ENCODE results near the gene ATXN10.

The ATXN10 gene

DNA sequence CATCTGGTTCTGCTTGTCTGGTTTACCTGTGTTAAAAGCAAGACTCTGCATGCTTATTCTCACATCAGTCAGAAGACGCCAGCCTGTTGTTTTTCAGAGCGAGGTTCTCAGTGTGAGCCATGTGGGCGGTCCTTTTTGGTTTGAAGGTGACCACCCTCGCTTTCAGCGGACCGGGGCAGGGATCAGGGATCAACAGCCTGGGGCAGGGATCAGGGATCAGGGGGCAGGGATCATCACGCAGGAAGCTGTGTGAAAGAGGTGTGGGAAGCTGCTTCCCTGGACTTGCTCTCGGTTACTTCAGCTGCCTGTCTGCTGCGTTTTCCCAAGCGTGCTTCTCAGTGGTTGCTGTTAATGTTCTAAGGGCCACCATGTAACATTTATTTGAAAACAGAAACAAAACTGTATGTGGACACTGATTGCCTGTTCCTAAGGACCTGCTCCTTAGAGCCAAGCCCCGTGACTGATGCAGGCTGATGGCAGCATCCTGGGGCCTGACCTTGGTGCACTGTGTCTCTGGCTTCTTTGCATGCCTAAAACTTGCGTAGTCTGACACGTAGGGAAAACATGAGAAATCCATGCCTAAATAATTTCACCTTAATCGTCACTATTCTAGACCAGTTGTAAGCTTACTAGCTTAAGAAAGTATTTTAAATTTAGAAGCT, 146.9 kb downstream of the ATXN10 start:
- Histone ChIP-seq H3K4me1 (ENCODE audit: control insufficient read depth, insufficient read depth, low read length) (peaks cover 3% of the 10 kb centered on the region), H3K36me3 (ENCODE audit: control insufficient read depth, insufficient read depth, low read length, severe bottlenecking) (peaks cover 15% of the 10 kb centered on the region), H3K9ac (ENCODE audit: low read length) (no peak overlapping the region), H3K27me3 (replicated peaks; ENCODE audit: control insufficient read depth, insufficient read depth, low read length) (no peaks in the 10 kb centered on the region), H3K9me3 (ENCODE audit: control insufficient read depth, low read length) (no peaks in the 10 kb centered on the region), H3K4me3 (ENCODE audit: low read length) (no peak overlapping the region)
- DNase-seq (ENCODE audit: low read depth): no peak

DNA sequence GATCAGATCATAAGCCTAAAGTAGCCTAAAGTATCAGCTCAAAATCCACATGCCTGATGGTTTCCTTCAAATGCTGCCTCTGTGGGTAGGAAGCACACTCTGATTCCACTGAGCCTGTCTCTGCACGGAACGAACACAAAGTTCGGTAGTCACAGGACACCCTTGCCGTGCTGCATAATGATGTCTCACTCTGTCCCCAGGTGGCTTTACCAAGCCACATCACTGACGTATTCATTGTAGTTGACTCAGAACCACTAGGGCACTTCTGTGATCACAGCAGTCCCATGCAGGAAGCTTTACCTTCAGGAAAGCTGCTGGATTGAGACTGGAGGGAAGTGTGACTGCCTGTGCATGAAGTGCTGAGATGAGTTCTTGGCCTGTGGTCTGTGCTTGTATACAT, 147.7 kb downstream of the ATXN10 start:
- H3K9ac ChIP-seq (ENCODE audit: low read length): no peak overlapping the region
- no peaks in the 10 kb centered on the region for H3K27me3 ChIP-seq (replicated peaks; ENCODE audit: control insufficient read depth, insufficient read depth, low read length)
- no peak overlapping the region for H3K4me3 ChIP-seq (ENCODE audit: low read length)
- H3K9me3 ChIP-seq (ENCODE audit: control insufficient read depth, low read length): no peaks in the 10 kb centered on the region
- peaks cover 3% of the 10 kb centered on the region for H3K4me1 ChIP-seq (ENCODE audit: control insufficient read depth, insufficient read depth, low read length)
- H3K36me3 ChIP-seq (ENCODE audit: control insufficient read depth, insufficient read depth, low read length, severe bottlenecking): peaks cover 13% of the 10 kb centered on the region
- no peak for DNase-seq (ENCODE audit: low read depth)

DNA sequence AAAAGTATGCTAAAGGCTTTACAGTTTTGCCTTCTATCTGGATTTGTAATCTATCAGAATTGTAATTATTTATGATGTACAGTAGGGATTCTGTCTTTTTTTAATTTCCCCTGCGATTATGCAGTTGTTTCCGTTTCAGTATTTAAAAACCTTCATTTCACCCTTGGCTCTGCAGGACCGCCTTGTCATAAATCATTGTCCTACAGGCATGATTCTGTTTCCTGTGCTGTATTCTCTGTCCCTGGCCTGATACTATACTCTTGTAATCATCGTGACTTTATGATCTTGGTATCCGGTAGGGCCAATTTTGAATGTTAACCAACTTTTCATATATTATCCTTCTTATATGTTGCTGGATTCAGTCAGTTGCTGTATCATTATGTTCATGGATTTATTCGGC, 151.7 kb downstream of the ATXN10 start:
- Histone ChIP-seq H3K9ac (ENCODE audit: low read length) (no peak overlapping the region), H3K27me3 (replicated peaks; ENCODE audit: control insufficient read depth, insufficient read depth, low read length) (no peaks in the 10 kb centered on the region), H3K9me3 (ENCODE audit: control insufficient read depth, low read length) (no peaks in the 10 kb centered on the region), H3K4me1 (ENCODE audit: control insufficient read depth, insufficient read depth, low read length) (no peaks in the 10 kb centered on the region), H3K4me3 (ENCODE audit: low read length) (no peak overlapping the region), H3K36me3 (ENCODE audit: control insufficient read depth, insufficient read depth, low read length, severe bottlenecking) (no peaks in the 10 kb centered on the region)
- DNase-seq (ENCODE audit: low read depth): no peak

DNA sequence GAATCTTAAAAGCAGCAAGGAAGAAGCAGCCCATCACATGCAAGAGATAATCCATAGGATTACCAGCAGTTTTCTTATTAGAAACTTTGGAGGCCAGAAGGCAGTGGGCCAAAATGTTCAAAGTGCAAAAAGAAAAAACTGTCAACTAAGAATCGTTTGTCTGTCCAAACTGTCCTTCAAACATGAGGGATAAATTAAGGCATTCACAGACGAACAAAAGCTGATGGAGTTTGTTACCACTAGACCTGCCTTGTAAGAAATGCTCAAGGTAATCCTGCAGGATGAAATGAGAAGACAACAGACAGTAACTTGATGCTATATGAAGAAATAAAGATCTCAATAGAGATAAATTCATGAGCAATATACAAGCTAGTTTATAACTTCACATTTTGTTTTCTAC, 154.9 kb downstream of the ATXN10 start:
- Histone ChIP-seq H3K9ac (ENCODE audit: low read length) (no peak overlapping the region), H3K27me3 (replicated peaks; ENCODE audit: control insufficient read depth, insufficient read depth, low read length) (no peaks in the 10 kb centered on the region), H3K9me3 (ENCODE audit: control insufficient read depth, low read length) (peaks cover 6% of the 10 kb centered on the region), H3K4me1 (ENCODE audit: control insufficient read depth, insufficient read depth, low read length) (peaks cover 10% of the 10 kb centered on the region), H3K36me3 (ENCODE audit: control insufficient read depth, insufficient read depth, low read length, severe bottlenecking) (no peaks in the 10 kb centered on the region), H3K4me3 (ENCODE audit: low read length) (no peak overlapping the region)
- DNase-seq (ENCODE audit: low read depth): no peak

DNA sequence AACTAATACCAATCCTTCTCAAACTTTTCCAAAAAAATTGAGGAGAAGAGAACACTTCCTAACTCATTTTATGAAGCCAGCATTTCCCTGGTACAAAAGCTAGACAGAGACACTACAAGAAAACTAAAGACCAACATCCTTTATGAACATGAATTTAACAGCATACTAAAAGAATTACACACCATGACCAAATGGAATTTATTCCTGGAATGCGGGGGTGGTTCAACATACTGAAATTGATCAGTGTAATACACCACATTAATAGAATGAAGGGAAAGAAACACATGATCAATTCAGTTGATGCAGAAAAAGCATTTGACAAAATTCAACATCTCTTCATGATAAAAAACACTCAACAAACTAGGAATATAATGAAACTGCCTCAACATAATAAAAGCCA, 157.2 kb downstream of the ATXN10 start:
- no peak overlapping the region for H3K4me3 ChIP-seq (ENCODE audit: low read length)
- no peak overlapping the region for H3K9ac ChIP-seq (ENCODE audit: low read length)
- H3K4me1 ChIP-seq (ENCODE audit: control insufficient read depth, insufficient read depth, low read length): peaks cover 10% of the 10 kb centered on the region
- H3K9me3 ChIP-seq (ENCODE audit: control insufficient read depth, low read length): peaks cover 6% of the 10 kb centered on the region
- H3K27me3 ChIP-seq (replicated peaks; ENCODE audit: control insufficient read depth, insufficient read depth, low read length): no peaks in the 10 kb centered on the region
- peaks cover 3% of the 10 kb centered on the region for H3K36me3 ChIP-seq (ENCODE audit: control insufficient read depth, insufficient read depth, low read length, severe bottlenecking)
- DNase-seq (ENCODE audit: low read depth): no peak

DNA sequence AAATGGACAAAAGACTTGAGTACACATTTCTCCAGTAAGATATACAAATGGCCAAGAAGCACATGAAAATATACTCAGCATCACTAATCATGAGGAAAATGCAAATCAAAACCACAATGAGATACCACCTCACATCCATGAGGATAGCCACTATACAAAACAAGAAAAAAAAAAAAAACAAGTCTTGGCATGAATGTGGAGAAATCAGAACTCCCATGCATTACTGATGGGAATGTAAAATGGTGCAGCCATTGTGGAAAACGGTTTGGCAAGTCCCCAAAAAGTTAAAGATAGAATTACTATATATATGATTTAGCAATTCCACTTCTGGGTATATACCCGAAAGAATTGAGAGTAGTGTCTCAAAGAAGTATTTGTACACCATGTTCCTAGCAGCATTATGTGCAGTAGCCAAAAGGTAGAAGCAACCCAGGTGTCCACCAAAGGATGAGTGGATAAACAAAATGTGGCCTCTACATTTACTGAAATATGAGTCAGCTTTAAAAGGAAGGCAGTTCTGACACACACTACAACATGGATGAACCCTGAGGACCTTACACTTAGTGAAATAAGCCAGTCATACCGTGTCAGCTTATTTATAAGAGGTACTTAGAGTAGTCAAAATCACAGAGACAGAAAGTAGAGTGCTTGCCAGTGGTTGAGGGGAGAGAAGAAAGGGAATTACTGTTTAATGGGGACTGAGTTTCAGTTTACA, 159.1 kb downstream of the ATXN10 start:
- Histone ChIP-seq H3K9me3 (ENCODE audit: control insufficient read depth, low read length) (peaks cover 6% of the 10 kb centered on the region), H3K27me3 (replicated peaks; ENCODE audit: control insufficient read depth, insufficient read depth, low read length) (no peaks in the 10 kb centered on the region), H3K9ac (ENCODE audit: low read length) (no peak overlapping the region), H3K36me3 (ENCODE audit: control insufficient read depth, insufficient read depth, low read length, severe bottlenecking) (peaks cover 15% of the 10 kb centered on the region), H3K4me3 (ENCODE audit: low read length) (no peak overlapping the region), H3K4me1 (ENCODE audit: control insufficient read depth, insufficient read depth, low read length) (peaks cover 10% of the 10 kb centered on the region)
- no peak for DNase-seq (ENCODE audit: low read depth)

DNA sequence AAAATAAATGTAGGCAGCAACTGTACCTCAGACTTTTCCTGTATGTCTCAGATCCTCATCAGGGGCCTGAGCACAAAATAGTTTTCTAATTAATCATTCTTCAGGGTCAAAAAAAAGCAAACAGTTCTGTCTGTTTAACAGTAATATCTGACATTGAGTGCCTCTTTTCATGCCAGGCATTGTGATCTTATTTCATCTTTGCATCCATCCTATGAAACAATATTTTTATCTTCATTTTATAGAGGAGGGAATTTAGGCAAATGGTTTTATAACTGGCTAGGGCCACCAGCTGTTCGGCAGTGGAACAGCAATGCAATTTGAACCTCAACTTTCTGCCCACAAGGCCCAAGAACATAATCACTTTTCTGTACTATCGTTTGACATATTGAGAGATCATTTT, 159.8 kb downstream of the ATXN10 start:
- Histone ChIP-seq H3K36me3 (ENCODE audit: control insufficient read depth, insufficient read depth, low read length, severe bottlenecking) (peaks cover 15% of the 10 kb centered on the region), H3K27me3 (replicated peaks; ENCODE audit: control insufficient read depth, insufficient read depth, low read length) (no peaks in the 10 kb centered on the region), H3K4me3 (ENCODE audit: low read length) (no peak overlapping the region), H3K9me3 (ENCODE audit: control insufficient read depth, low read length) (peaks cover 6% of the 10 kb centered on the region), H3K9ac (ENCODE audit: low read length) (no peak overlapping the region), H3K4me1 (ENCODE audit: control insufficient read depth, insufficient read depth, low read length) (peaks cover 11% of the 10 kb centered on the region)
- peak; percentile 55 for DNase-seq (ENCODE audit: low read depth)

DNA sequence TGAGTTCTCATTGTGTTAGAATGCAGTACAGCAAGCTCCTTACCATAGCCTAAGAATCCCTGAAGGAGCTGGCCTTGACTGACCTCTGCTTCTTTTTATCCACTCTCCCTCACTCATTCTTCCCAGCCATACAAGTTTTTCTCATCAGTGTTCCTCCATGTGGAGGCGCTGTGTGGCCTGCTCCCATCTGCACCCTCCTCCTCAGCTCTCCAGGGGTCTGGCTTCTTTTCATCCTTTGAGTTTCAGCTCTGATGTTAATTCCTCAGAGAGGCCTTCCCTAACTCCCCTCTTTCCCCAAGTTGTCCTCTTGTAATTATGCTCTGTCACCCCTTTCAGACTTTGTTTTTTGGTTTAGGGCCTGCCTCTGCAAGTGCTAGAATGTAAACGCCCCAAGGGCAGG, 160.5 kb downstream of the ATXN10 start:
- no peak for DNase-seq (ENCODE audit: low read depth)
- H3K27me3 ChIP-seq (replicated peaks; ENCODE audit: control insufficient read depth, insufficient read depth, low read length): no peaks in the 10 kb centered on the region
- H3K9ac ChIP-seq (ENCODE audit: low read length): no peak overlapping the region
- H3K9me3 ChIP-seq (ENCODE audit: control insufficient read depth, low read length): peaks cover 6% of the 10 kb centered on the region
- no peak overlapping the region for H3K4me3 ChIP-seq (ENCODE audit: low read length)
- peaks cover 15% of the 10 kb centered on the region for H3K4me1 ChIP-seq (ENCODE audit: control insufficient read depth, insufficient read depth, low read length)
- H3K36me3 ChIP-seq (ENCODE audit: control insufficient read depth, insufficient read depth, low read length, severe bottlenecking): peaks cover 15% of the 10 kb centered on the region

DNA sequence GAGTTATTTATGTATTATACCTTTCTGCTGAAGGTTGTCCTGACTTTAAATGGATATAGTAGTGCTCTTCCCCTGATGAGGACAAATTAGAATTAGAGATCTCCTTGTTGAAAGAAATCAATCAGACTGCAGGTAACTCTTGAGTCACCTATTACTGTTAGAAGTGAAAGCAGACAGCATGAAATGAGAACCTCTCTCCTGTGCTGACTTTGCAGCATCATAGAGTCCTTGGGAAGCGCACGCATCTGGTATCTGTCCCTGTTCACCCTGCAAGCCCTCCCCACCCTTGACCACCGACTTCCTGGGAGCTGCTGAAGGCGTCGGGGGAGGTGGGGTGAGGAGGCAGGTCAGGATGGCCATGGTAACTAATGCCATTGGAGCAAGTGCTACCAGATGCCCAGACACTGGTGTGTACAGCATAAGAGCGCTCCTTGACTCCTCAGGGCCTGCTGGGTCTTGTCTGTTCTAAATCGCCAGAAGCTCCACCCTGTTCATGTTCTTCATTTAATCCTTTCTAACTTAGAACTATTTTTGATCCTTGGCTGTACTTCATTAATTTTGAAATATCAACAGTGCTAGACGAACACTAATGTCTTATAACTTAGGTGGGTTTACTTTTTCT, 161.4 kb downstream of the ATXN10 start:
- no peak for DNase-seq (ENCODE audit: low read depth)
- Histone ChIP-seq H3K36me3 (ENCODE audit: control insufficient read depth, insufficient read depth, low read length, severe bottlenecking) (peaks cover 15% of the 10 kb centered on the region), H3K9ac (ENCODE audit: low read length) (no peak overlapping the region), H3K27me3 (replicated peaks; ENCODE audit: control insufficient read depth, insufficient read depth, low read length) (no peaks in the 10 kb centered on the region), H3K4me3 (ENCODE audit: low read length) (no peak overlapping the region), H3K9me3 (ENCODE audit: control insufficient read depth, low read length) (peaks cover 6% of the 10 kb centered on the region), H3K4me1 (ENCODE audit: control insufficient read depth, insufficient read depth, low read length) (peaks cover 15% of the 10 kb centered on the region)

DNA sequence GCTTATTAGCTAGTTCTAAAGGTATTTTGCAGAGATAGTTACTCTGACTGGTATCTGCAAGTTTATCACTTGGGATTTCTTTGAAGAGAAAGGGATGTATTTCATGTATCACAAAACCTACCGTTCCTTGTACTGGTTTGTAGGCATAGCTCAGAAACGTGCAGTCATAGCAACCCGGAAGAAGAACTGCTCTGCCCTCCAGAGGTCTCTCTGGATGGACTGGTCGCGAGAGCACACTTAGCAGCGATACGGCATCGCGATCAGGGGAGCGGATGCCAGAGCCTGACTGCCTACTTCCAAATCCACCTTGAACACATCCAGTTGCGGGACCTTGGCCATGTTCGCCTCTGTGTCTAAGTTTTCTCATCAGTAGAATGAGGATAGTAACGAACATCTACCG, 162.0 kb downstream of the ATXN10 start:
- Histone ChIP-seq H3K36me3 (ENCODE audit: control insufficient read depth, insufficient read depth, low read length, severe bottlenecking) (peaks cover 15% of the 10 kb centered on the region), H3K4me3 (ENCODE audit: low read length) (no peak overlapping the region), H3K9ac (ENCODE audit: low read length) (no peak overlapping the region), H3K27me3 (replicated peaks; ENCODE audit: control insufficient read depth, insufficient read depth, low read length) (no peaks in the 10 kb centered on the region), H3K4me1 (ENCODE audit: control insufficient read depth, insufficient read depth, low read length) (peaks cover 13% of the 10 kb centered on the region), H3K9me3 (ENCODE audit: control insufficient read depth, low read length) (peaks cover 6% of the 10 kb centered on the region)
- no peak for DNase-seq (ENCODE audit: low read depth)

DNA sequence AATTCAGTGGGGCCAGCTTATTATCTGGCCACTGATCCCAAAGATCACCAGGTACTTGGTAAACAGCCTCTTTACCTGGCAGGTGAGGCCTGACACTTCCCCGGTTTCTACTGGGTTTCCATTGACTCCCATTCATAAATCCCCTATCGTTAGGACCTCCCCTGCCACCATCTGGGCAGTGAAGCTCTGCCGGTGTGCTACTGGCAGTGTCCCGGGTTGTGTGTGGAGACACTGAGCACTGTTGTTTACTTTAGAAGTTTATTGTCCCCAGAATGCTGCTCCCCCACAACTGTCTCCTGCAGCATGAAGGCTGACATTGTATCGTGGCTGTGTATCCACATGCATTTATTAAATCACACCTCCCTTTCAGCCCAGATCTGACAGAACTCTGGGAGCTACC, 162.6 kb downstream of the ATXN10 start:
- H3K9me3 ChIP-seq (ENCODE audit: control insufficient read depth, low read length): peaks cover 6% of the 10 kb centered on the region
- H3K4me3 ChIP-seq (ENCODE audit: low read length): no peak overlapping the region
- H3K9ac ChIP-seq (ENCODE audit: low read length): no peak overlapping the region
- no peaks in the 10 kb centered on the region for H3K27me3 ChIP-seq (replicated peaks; ENCODE audit: control insufficient read depth, insufficient read depth, low read length)
- peaks cover 16% of the 10 kb centered on the region for H3K36me3 ChIP-seq (ENCODE audit: control insufficient read depth, insufficient read depth, low read length, severe bottlenecking)
- H3K4me1 ChIP-seq (ENCODE audit: control insufficient read depth, insufficient read depth, low read length): peaks cover 10% of the 10 kb centered on the region
- no peak for DNase-seq (ENCODE audit: low read depth)

Measured in adipocyte (in vitro differentiated cells).